Liver (tissue), 9 donors: ENCODE results near the gene FYCO1. TPM values are rescaled to one million over a fixed set of nuclear protein-coding genes. Genes with fewer than 3 reads are reported as not detected.

Experiments
- DNase-seq: peaks from one replicate; pipeline ENCODE4 v3.0.0-alpha.2; 2017; ENCODE audit warnings: low spot score
- H3K27ac ChIP-seq, 2 donors: one replicate each; pipeline ENCODE4 v1.7.0; 2013; ENCODE audit warnings: inconsistent platforms in 2 of 2, low read length in 2 of 2, control low read depth in 1 of 2, low read depth in 1 of 2, mild to moderate bottlenecking in 1 of 2
- H3K27me3 ChIP-seq, 4 donors: one replicate each; pipeline versions ENCODE4 v1.6.1 to v1.7.0; 2013; ENCODE audit warnings: low read length in 3 of 4, inconsistent platforms in 1 of 4, mild to moderate bottlenecking in 1 of 4, moderate library complexity in 1 of 4; ENCODE audit not compliant: control insufficient read depth in 4 of 4, insufficient read depth in 4 of 4
- H3K36me3 ChIP-seq, 4 donors: one replicate each; pipeline versions ENCODE4 v1.6.1 to v1.7.0; 2013; ENCODE audit warnings: low read length in 3 of 4, mild to moderate bottlenecking in 3 of 4, low read depth in 1 of 4, moderate library complexity in 1 of 4; ENCODE audit not compliant: control insufficient read depth in 4 of 4, insufficient read depth in 3 of 4
- H3K4me1 ChIP-seq, 4 donors: one replicate each; pipeline versions ENCODE4 v1.6.1 to v1.7.0; 2013; ENCODE audit warnings: low read length in 3 of 4, mild to moderate bottlenecking in 3 of 4, moderate library complexity in 1 of 4; ENCODE audit not compliant: control insufficient read depth in 4 of 4, insufficient read depth in 4 of 4
- H3K4me3 ChIP-seq, 3 donors: one replicate each; pipeline versions ENCODE4 v1.6.1 to v1.7.0; 2013; ENCODE audit warnings: low read length in 3 of 3, control low read depth in 1 of 3, low read depth in 1 of 3, mild to moderate bottlenecking in 1 of 3
- H3K9ac ChIP-seq, 2 donors: one replicate each; pipeline ENCODE4 v1.7.0; 2013; ENCODE audit warnings: low read length in 2 of 2, mild to moderate bottlenecking in 2 of 2, moderate library complexity in 2 of 2, control low read depth in 1 of 2, low read depth in 1 of 2
- H3K9me3 ChIP-seq, 4 donors: one replicate each; pipeline versions ENCODE4 v1.6.1 to v1.7.0; 2013; ENCODE audit warnings: low read length in 3 of 4; ENCODE audit not compliant: control insufficient read depth in 4 of 4
- CTCF ChIP-seq: fragments of 150-350 bp; IDR thresholded peaks from 2 replicates; pipeline ENCODE4 v1.5.1; 2017; ENCODE audit warnings: improper control_type of control experiment, low read depth, low read length; ENCODE audit not compliant: missing input control
- EGR1 ChIP-seq, 2 donors: IDR thresholded peaks; 2 replicates each; pipeline ENCODE4 v1.6.1; 2016 to 2018; ENCODE audit warnings: antibody characterized with exemption in 2 of 2, low read depth in 2 of 2
- FOXA1 ChIP-seq: IDR thresholded peaks from 2 replicates; pipeline ENCODE4 v1.6.1; 2016; ENCODE audit warnings: antibody characterized with exemption
- FOXA2 ChIP-seq: IDR thresholded peaks from 2 replicates; pipeline ENCODE4 v1.6.1; 2016; ENCODE audit warnings: antibody characterized with exemption
- GABPA ChIP-seq, 2 donors: IDR thresholded peaks in 1 of 2; conservative IDR thresholded peaks in 1 of 2; 2 replicates each; pipeline ENCODE4 v1.6.1; 2016; ENCODE audit warnings: antibody characterized with exemption in 2 of 2, mild to moderate bottlenecking in 1 of 2, moderate library complexity in 1 of 2
- HNF4G ChIP-seq: IDR thresholded peaks from 2 replicates; pipeline ENCODE4 v1.6.1; 2016; ENCODE audit warnings: antibody characterized with exemption
- JUND ChIP-seq, 2 donors: IDR thresholded peaks; 2 replicates each; pipeline ENCODE4 v1.6.1; 2016; ENCODE audit warnings: antibody characterized with exemption in 2 of 2
- MAX ChIP-seq: IDR thresholded peaks from 2 replicates; pipeline ENCODE4 v1.6.1; 2016; ENCODE audit warnings: antibody characterized with exemption
- RAD21 ChIP-seq, 2 donors: IDR thresholded peaks; 2 replicates each; pipeline ENCODE4 v1.6.1; 2016; ENCODE audit warnings: antibody characterized with exemption in 2 of 2, mild to moderate bottlenecking in 2 of 2
- REST ChIP-seq: IDR thresholded peaks from 2 replicates; pipeline ENCODE4 v1.6.1; 2016; ENCODE audit warnings: antibody characterized with exemption, mild to moderate bottlenecking
- RXRA ChIP-seq, 2 donors: IDR thresholded peaks; 2 replicates each; pipeline ENCODE4 v1.6.1; 2017 to 2018; ENCODE audit warnings: antibody characterized with exemption in 2 of 2, mild to moderate bottlenecking in 1 of 2
- SP1 ChIP-seq: IDR thresholded peaks from 2 replicates; pipeline ENCODE4 v1.6.1; 2018; ENCODE audit warnings: antibody characterized with exemption, mild to moderate bottlenecking
- TAF1 ChIP-seq: conservative IDR thresholded peaks from 2 replicates; pipeline ENCODE4 v1.6.1; 2016; ENCODE audit warnings: antibody characterized with exemption, mild to moderate bottlenecking
- YY1 ChIP-seq: IDR thresholded peaks from 2 replicates; pipeline ENCODE4 v1.6.1; 2016; ENCODE audit warnings: antibody characterized with exemption, mild to moderate bottlenecking
- WGBS: extraction: QIAGEN DNeasy Blood & Tissue Kit; methylation state at CpG from one replicate; pipeline ENCODE4 v1.1.7; 2013; 5-methylcytosine and 5-hydroxymethylcytosine counted together
- polyA plus RNA-seq, 2 donors: library from polyadenylated mRNA; stranded (reverse) in 1 of 2; unstranded in 1 of 2; fragments of 200-250 nt in 1 of 2; fragments of >200 nt in 1 of 2; fragmentation: Nextera tagmentation in 1 of 2; extraction: Ambion mirVana in 1 of 2; gene quantifications; one replicate each; pipeline versions ENCODE4 v1.2.1 to v1.2.3, GENCODE V29; 2013 to 2015
- total RNA-seq, 2 donors: library from RNA; depleted of rRNA; stranded (reverse); fragments of >200 nt; gene quantifications; one replicate each; pipeline ENCODE4 v1.2.3, GENCODE V29; 2014
- TF ChIP-seq, protein P1 (sequence below): IDR thresholded peaks from 2 replicates; pipeline ENCODE4 v1.6.1; 2016; ENCODE audit warnings: antibody characterized with exemption
- donor health status: healthy.
- donor health status: healthy.
- donor health status: healthy.
- donor health status: healthy.
- donor health status: healthy.

FYCO1 gene
- total and polyA plus RNA-seq, 4 donors, result 3.0 to 17.1 (median 10.2) TPM

DNA sequence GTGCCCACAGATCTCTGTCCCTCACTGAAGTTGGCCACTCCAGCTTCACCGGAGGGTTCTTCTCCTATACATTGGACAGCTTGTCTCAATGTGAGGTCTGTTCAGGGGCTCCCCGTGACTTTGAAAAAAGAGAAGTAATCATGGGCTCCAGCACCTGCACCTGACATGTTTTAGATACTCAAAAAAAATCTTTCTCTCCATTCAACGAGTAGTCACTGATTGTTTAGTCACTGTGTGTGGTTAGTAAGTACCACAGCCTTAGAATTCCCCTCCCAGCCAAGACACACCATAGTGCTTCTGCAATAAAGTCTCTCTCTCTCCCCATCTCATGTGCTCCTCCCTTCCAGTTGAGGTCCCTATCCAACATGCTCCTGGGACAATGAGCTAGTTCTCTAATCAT, 90.7 kb downstream of the FYCO1 start:
- H3K9me3 ChIP-seq, result peaks cover 0 to 2% (median 0%) of the 10 kb centered on the region in 4 donors

More for the DNA sequence above, 90.7 kb downstream of the FYCO1 start:
- Histone ChIP-seq H3K4me1 (no peaks in the 10 kb centered on the region), H3K36me3 (peaks cover 0 to 2% (median 0%) of the 10 kb centered on the region in 4 donors), H3K27ac (no peak overlapping the region), H3K9ac (no peak overlapping the region), H3K27me3 (no peaks in the 10 kb centered on the region), H3K4me3 (no peak overlapping the region)
- no peak for DNase-seq
- TF ChIP-seq HNF4G (no peak), SP1 (no peak), YY1 (no peak), GABPA (IDR thresholded peaks at IDR 0.05 in 1 of 2, conservative IDR thresholded peaks at IDR 0.05 in 1 of 2) (no peak), JUND (IDR thresholded peaks at IDR 0.05) (no peak), MAX (no peak), EGR1 (IDR thresholded peaks at IDR 0.05; ENCODE audit: low read depth in 2 of 2) (no peak), REST (no peak), FOXA2 (no peak), CTCF (no peak), RXRA (IDR thresholded peaks at IDR 0.05) (no peak), FOXA1 (no peak), RAD21 (IDR thresholded peaks at IDR 0.05) (no peak), TAF1 (no peak)
- TF ChIP-seq, protein P1, sequence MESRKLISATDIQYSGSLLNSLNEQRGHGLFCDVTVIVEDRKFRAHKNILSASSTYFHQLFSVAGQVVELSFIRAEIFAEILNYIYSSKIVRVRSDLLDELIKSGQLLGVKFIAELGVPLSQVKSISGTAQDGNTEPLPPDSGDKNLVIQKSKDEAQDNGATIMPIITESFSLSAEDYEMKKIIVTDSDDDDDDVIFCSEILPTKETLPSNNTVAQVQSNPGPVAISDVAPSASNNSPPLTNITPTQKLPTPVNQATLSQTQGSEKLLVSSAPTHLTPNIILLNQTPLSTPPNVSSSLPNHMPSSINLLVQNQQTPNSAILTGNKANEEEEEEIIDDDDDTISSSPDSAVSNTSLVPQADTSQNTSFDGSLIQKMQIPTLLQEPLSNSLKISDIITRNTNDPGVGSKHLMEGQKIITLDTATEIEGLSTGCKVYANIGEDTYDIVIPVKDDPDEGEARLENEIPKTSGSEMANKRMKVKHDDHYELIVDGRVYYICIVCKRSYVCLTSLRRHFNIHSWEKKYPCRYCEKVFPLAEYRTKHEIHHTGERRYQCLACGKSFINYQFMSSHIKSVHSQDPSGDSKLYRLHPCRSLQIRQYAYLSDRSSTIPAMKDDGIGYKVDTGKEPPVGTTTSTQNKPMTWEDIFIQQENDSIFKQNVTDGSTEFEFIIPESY, result no peak
- WGBS, result 87% methylated on average over 3 of the region's 3 CpGs
